Right ventricle myocardium superior (tissue), 1 donor: ENCODE measurements around the gene C16orf78. TPM values are rescaled to one million over a fixed set of nuclear protein-coding genes. Genes with fewer than 3 reads are reported as not detected.
"Not testable (repeated sequence)": the region's sequence is repeated elsewhere in the genome, so short reads cannot be mapped to it uniquely, and the experiment has no call there.

Experiments used
- ATAC-seq: fragments of 200-7000 bp; cut with Tn5 transposase; one replicate; pipeline ENCODE4 v1.9.1; 2020; ENCODE audit warnings: mild to moderate bottlenecking; ENCODE audit not compliant: poor library complexity
- DNase-seq: peaks from one replicate; pipeline ENCODE4 v3.0.0-alpha.2; 2020
- intact Hi-C: fragments of 100-400 bp; cut with DNase I; formaldehyde crosslinking; loops from one replicate; pipeline ENCODE4 v1.11.2; 2022
- total RNA-seq: library from RNA; stranded (reverse); fragmentation: NEBNext Ultra II Directional; extraction: Animal tissue kit (Norgen Biotek cat#: 25700); gene quantifications from one replicate; pipeline ENCODE4 v1.2.1, GENCODE V29; 2021
- donor health status: DM: no; HTN: yes; CAD: no; lungs with severe emphysema.

Gene C16orf78
- total RNA-seq, 1 donor from 2014 or later = not detected

DNA sequence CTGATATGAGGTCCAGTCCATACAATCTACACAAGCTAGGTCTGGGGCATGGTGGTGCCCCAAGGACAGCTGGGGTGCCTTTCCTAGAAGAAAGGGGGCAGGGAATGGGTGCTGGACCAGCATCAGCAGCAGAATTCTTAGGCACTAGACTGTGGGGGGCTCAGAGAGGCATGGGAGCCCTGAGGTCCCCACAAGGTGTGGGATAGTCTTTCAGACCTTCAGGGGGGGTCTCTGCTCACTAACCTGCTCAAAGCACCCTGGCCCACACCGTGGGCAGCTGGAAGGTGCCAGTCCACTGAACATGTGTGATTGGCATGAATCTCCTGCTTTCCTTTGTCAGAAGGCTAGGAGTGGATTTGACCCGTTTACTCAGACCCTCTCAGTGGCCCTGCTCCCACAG, 26.1 kb upstream of the C16orf78 start:
- intact Hi-C loops = no loop called here
- no peak for ATAC-seq
- no peak for DNase-seq

DNA sequence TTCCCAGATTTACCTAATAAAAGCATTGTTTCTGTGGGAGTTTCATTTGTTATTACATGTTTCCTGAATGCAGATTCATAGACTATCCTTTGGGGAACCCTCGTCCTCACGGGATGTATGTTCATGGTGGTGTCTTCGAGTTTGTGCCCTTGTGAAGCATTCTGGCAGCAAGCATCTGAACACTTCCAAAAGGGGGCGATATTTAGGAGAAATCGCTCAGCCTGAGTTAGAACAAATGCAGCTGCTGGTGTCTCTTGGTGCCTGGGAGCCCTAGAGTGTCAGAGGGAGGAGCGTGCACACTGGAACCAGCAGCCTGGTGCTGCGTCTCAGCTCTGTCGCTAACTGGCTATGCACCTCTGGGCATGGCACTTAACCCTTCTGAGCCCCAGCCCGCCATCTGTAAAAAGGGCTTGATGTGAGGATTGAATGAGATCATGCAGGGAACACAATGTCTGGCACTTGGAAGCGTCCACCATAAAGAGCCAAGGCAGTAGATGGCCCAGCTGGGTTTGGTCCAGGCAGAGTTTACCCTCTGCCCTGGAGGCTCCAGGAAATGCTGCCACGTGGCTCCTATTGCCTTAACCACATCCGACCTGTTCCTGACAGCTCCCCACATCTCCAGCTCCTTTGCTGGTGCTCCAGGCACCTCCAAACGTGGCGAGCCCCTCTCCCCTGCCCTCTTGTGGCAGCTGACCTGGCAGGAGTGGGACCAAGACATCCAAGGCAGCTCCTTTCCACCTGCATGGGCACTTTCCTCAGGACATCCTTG, 25.0 kb upstream of the C16orf78 start:
- DNase-seq = no peak
- ATAC-seq = no peak
- intact Hi-C loops = no loop called here

DNA sequence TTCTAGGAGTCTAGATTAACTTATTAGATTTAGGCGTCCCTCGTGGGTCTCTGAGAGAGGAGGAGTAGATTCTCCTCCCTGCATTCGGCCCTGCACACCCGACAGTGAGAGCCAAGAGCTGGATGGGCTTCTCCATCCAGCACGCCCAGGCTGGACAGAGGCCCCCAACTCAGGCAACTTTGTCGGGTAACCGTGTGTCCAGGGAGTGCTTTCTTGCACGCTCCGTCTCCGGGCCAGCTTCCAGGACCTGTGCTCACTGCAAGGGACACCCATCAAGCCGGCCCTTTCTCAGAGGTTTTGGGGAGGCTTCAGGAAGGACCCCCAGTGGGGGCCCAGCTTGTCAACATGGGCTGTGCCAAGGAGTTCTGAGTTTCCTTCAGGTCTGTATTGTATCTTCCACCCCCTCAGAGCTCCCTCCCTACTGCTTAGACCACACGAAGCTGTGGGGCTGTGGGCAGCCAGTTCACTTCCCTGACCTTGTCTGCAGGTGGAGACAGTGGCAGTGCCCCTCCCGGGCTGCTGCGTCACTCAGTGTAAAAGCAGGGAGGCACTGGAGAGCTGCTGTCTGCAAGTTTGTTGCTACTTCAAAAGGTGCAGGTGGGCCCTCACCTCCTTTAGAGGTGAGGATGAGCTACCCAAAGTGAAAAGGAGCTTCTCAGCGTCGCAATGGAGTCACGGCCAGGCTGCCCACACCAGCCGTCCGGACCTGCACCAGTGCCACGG, 24.0 kb upstream of the C16orf78 start:
- intact Hi-C loops = loop anchor here (2.0 kb wide), 1 partner anchor 663 kb away; no protein-coding TSS in a partner anchor
- DNase-seq (no peak), ATAC-seq (no peak)

DNA sequence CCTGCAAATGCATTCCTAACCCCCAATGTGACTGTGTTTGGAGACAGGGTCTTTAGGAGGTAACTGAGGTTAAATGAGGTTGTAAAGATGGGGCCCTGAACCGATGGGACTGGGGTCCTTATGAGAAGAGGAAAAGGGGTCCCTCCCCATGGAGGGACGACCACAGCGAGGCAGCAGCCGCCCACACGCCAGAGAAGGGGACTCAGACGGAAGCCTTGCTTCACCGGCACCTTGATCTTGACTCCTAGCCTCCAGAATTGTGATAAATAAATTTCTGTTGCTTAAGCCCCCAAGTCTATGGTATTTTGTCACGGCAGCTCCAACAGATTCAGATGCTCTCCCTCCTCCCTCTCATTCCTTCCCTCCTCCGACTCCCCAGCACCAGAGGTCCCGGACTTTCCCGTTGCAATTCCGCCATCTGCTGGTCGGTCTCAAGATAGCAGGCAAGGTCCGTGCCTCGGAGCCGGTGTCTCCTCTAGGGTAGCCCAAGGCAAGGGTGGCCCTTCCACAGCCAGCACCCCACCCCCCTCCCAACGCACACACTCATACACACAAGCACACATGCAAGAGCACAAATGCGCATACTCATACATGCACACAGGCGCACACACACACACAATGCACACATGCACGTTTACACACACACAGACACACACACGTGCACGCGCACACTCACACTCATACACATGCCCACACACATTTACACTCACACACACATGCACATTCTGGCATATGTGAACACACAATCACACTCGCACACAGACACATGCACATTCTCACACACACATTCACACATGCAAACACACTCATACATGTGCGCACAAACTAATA, 23.1 kb upstream of the C16orf78 start:
- peak; percentile 82 for ATAC-seq
- peak; percentile 72 for DNase-seq

DNA sequence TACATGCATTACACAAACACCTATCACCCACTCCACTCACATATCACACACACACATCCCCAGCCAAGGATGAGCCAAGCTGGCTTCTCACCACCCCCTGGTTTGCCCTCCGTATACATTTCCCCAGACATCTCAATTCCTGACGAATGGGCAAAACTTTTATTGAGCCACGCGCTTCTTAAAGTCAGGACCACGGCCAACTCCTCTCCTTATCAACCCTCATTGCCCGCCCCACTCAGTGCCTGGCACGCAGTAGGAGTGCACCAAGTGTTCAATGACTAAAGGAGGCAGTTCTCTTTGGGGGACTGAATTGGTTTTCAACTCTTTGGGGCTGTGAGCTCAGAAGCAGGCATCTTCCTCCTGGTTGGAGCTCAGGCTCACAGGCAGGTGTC, 22.5 kb upstream of the C16orf78 start:
- DNase-seq (no peak), ATAC-seq (no peak)
- intact Hi-C loops = loop anchor here (2.0 kb wide), 1 partner anchor 664 kb away; no protein-coding TSS in a partner anchor

More for the DNA sequence above, 23.1 kb upstream of the C16orf78 start:
- intact Hi-C loops = loop anchor here (2.0 kb wide), 1 partner anchor 664 kb away; no protein-coding TSS in a partner anchor

DNA sequence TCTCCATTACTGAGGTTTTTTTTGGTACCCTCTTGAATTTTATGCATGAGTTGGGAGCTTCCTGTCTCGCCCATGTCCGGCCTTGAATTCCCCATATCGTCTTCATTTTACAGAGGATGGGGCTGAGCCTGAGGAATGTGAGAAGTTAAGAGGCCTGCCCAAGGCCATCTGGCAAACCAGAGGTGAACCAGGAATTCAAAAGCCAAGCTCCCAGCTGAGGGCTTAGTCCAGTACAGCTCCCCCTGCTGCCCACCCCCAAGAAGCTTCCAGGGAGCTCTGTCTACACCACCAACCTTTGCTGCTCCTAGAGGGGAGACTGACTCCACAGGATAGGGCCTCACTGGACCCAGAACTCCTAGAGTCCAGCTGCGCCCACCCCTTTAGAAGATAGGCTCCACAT, 20.7 kb upstream of the C16orf78 start:
- DNase-seq (no peak), ATAC-seq (no peak)
- intact Hi-C loops = no loop called here

DNA sequence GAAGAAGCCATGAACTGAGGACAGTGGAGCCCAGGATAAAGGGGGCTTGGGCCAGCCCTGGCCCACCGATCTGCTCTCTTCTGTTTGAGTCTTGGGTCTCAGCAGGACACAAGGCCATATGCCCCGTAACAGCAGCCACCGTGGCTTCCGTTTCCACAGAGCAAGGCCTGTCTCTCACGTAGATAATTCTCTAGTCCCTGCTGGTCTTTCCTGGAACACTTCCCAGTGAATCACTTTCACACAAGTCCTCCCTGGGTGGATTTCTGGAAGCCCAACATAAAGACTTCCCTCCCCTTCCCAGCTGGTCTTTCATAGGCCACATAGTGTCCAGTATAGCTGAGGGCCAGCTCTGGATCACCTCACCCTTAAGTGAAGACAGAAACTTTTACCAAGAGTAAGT, 19.9 kb upstream of the C16orf78 start:
- DNase-seq (no peak), ATAC-seq (no peak)
- intact Hi-C loops = no loop called here

DNA sequence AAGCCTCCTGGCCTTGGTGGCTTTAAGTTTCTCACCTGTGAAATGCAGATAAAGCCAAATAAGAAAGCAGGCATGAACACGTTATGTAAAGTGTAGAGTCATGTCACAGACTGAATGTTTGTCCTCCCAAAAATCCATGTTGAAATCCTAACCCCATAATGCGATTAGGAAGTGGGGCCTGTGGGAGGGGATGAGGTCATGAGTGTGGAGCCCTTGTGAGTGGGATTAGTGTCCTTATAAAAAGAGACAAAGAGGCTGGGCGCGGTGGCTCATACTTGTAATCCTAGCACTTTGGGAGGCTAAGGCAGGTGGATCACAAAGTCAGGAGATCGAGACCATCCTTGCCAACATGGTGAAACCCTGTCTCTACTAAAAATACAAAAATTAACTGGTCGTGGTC, 19.5 kb upstream of the C16orf78 start:
- no peak for DNase-seq
- intact Hi-C loops = no loop called here
- ATAC-seq = no peak

DNA sequence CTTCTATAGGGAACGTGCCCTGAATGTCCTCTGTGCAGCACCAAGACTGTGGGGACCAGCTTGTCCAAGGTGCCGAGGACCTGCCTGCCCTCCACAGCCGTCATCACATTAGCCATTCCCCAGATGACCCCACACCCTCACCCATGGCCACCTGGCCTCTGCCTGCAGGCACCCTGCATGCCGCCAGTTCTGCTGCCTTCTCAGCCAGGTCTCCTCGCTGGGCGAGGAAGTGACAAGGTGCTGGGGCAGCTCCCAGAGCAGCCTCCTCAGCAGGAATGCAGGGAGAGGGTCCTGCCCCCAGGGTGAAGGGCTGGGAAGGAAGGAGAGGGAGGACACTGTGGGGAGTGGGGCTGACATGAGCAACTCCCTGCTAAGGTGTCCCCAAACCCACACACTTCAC, 18.6 kb upstream of the C16orf78 start:
- DNase-seq (no peak), ATAC-seq (no peak)
- intact Hi-C loops = no loop called here

DNA sequence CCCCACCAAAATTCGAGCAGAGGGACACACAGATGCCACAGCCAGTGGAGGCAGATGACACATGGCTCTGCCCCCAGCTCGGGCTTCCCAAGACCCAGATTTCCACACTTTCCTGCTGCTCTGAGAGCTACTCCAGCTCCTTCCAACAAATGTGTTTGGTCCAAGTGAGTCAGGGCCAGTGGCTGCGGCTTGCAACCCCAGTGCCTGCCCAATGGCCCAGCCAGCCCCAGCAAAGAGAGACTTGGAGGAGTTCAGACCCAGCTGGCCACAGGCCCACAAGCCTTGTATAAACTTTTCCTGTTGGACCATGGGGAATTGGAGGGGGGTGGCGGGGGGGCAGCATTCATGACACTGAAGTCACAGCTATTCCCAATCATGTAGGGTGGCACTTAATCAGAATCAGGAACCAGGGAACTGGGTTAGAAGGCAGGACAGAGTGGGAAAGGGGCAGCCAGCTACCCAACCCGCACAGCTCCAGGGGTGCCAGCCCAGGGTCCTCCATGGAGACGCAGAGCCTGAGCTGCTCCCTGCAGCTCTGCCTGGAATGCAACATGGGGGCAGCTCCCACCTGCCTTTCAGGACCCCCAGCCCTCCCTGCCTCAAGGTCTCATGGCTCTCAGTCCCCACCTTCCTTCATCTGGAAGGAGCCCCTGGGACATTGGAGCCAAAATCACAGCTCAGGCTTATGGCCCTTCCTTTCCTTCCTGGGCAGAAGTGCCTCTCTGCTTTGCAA, 17.5 kb upstream of the C16orf78 start:
- ATAC-seq (peak; percentile 43), DNase-seq (peak; percentile 80)
- intact Hi-C loops = no loop called here

DNA sequence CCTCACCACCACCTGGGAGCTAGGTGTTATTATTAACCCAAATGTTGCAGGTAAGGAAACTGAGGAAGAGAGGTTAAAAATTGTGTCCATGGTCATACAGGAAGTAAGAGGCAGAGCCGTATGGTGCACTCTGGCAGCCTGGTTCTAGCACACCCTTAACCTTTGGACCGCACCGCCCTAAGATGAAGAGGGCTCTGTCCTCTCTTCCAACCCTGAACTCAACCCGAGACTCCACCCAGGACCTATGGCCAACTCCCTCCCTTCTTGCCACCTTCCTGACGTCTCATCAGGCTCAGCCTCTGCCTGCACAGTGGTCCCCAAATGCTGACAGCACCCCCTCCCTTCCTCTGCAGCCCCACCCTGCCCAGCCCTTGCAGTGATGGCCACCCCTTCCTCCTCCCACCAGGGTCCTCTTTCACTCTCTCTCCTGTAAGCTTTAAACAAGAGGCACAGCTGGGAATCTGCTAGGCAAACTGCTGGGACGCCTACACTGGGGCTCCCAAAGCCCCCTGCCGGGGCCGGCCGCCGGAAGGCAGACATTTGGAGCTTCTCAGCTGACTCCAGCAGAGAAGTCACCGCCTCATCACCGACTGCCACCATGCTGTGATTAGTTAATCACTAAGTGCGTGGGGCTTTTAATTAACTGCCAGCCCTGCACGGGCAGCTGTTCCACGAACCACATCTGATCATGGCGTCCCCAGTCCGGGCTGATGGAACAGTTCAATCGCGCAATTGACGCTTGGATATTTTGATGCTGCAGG, 16.7 kb upstream of the C16orf78 start:
- ATAC-seq (no peak), DNase-seq (no peak)
- intact Hi-C loops = no loop called here

DNA sequence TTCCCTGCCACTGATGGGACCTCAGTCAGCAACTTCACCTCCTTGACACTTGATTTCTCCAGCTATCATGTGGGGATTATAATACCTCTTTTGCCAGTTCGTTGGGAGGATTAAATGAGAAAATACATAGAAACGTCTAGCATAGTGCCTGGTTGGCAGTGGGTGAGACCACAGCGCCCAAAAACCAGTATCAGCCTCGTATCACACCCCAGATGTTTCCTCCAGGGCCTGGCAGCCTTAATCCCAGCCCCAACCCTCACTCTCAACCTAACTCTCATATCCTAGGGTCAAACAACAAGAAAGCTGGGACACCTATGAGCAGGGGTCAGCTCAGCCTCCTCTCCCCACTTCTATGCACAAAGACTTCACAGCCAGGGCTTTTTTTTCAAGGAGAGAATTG, 14.0 kb upstream of the C16orf78 start:
- ATAC-seq = no peak

DNA sequence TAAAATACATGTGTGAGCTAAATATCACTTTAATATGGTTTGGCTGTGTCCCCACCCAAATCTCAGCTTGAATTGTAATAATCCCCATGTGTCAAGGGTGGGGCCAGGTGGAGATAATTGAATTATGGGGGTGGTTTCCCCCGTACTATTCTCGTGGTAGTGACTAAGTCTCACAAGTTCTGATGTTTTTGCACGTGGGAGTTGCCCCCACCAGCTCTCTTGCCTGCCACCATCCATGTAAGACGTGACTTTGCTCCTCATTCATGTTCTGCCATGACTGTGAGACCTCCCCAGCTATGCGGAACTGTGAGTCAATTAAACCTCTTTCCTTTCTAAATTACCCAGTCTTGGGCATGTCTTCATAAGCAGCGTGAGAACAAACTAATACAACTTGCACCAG, 11.9 kb upstream of the C16orf78 start:
- intact Hi-C loops, DNase-seq, ATAC-seq: not testable (repeated sequence)

More for the DNA sequence above, 14.0 kb upstream of the C16orf78 start:
- intact Hi-C loops = no loop called here
- DNase-seq = no peak

DNA sequence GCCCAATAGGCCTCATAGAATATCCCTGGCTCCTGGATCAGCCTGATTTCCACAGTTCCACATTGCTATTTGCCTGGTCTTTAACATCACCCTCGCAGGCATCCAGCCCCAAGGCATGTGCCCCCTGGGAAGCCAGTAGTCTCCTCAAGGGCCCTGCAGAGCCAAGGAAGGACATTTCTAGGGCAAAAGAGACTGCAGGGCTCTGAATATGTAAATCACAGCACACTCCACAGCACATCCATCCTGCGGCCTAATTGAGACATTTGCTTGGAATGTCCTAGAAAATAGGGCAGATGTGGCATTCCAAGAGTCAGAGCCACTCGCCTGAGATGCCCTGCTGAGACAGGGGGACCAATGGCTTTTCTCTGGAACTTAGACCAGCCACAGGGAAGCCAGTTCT, 11.4 kb upstream of the C16orf78 start:
- intact Hi-C loops = no loop called here
- DNase-seq (no peak), ATAC-seq (no peak)

DNA sequence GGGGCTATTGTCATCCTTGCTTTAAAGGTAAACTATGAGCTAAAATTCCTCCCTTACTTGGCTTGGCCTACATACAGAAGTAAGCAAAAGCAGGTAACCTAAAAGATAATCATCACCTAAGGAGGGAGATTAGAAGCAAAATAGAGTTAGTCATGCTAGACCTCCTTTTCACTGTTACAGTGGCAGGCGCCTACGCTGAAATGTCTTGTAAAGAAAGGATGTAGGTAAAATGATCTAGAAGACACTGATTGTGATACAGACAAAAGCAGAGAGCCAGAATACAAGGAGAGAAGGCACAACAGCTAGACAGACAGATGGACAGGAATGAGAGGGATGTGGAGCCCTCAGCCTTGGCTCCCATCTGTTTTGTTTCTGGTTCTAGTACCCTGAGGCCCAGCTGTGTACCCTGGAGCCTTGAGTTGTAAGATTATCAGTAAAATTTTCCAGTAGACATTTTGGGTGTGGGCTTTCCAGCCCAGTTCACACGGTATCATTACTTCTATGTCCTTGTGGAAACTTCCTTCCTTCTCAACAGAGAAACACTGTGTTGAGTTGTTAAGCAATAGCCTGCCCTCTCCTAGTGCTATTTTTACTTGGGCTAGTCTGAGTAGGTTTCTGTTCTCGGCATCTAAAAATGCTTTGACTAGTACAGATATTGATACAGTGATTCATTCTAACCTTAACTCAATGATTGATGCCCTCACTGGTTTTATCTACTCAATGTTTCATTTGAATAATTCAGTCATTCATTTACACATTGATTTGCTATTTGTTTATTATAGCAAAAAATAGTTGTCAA, 7.7 kb upstream of the C16orf78 start:
- ATAC-seq = peak; percentile 31
- no peak for DNase-seq
- intact Hi-C loops = no loop called here

DNA sequence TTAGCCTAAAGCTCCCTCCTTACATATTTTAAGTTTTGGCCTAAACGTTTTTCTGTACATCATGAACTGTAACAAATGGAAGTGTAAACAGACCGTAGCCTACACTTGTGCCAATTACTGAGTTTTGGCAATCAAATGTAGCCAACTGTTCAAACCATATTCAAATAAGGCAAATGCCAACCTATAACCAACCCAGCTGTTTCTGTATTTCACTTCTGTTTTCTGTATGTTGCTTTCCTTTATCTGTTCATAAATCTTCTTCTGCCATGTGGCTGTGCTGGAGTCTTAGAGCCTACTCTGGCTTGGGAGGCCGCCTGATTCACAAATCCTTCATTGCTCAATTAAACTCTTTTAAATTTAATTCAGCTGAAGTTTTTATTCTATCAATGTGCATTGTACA, 6.9 kb upstream of the C16orf78 start:
- intact Hi-C loops = no loop called here
- DNase-seq (no peak), ATAC-seq (no peak)
